ENCODE measurements around the gene MED13.
"Not testable (repeated sequence)": the region's sequence is repeated elsewhere in the genome, so short reads cannot be mapped to it uniquely, and the experiment has no call there.

Gene MED13

DNA sequence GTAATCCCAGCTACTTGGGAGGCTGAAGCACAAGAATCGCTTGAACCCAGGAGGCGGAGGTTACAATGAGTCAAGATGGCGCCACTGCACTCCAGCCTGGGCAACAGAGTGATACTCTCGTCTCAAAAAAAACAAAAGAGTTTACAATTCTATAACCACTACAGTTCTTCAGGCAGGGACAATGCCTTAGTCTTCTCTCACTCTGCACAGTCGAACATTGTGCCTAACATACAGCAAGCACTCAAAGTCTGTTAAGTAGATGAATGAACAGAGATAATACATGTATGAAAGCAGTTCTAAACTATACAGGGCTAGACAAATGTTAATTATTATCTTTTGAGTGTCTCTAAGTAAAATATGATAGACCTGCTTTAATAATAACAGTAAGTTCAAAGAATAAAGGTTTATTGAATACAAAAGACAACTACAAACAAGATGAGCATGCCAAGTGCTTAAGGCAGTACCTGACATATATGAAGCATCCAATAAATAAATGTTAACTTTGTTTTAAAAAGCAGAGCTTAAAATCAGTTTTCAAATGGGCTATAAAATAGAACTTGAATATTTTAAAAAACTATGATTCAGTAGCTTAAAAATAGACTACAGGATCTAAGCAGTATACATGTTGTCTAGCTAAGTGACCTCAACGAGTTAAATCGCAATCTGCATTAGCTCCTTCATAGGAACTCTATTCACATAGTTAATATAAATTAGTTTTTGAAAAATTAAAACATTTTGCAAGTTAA is 156.6 kb downstream of the MED13 start:
- in situ Hi-C loops (cut with MboI; ENCODE audit: low sequenced_read_pairs): no loop called here

- in situ Hi-C loops (cut with MboI; ENCODE audit: low sequenced_read_pairs): no loop called here
These were observed 157.7 kb downstream of the MED13 start for GRCh38 chr17:61907361-61907760.

DNA sequence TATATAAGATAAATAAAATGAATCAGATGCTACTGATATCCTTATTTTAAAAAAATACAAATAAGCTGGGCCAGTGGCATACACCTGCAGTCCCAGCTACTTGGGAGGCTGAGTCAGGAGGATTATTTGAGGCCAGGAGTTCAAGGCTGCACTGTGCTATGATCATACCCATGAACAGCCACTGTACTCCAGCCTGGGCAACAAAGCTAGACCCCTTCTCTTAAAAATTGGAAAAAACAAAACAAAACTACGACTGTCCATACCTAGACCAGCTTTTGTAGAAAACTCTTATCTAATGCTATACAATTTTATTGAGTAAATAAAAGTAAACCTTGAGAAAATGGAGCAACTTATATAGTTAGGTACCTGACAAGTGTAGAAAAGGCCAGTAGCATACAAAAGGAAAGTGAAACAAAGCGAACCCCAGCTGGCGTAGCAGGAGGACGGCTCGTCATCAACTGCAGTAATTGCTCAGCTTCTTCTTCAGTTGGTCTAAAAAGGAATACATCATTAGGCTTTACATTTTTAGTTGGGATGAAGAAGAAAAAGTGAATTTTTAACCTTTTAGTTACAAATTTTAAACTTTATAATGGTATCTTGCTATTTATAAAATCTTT is 160.9 kb downstream of the MED13 start:
- in situ Hi-C loops (cut with MboI; ENCODE audit: low sequenced_read_pairs): no loop called here

- in situ Hi-C loops (cut with MboI; ENCODE audit: low sequenced_read_pairs): no loop called here
These were observed 161.8 kb downstream of the MED13 start for GRCh38 chr17:61903251-61903650.

DNA sequence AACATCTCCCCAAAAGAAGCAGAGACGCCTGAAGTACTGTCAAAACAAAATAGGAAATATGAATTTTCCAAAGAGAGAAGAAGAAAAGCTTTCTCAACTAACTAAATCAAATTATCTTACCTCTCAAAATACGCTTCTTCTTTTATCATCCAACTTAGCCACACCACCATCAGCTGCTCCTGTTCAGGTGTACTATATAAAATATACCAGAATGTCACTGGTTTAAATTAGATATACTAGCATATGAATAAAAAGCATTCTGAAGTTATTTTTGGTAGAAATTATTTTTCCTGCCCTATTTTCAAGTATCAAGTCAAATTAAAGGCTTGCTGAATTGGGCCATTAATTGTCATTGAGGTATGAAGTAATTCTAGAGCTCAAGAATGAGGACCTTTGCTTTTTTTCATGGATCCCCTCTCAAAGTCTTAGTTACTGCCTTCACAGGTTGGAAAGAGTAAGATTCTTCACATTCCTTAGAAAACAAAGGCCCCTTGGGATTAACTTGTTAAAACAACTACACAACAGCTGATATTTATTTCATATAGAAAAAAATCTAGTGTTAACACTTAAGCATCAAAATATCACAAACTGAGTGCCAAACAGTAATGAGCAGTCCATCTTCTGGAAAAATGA is 167.4 kb downstream of the MED13 start:
- in situ Hi-C loops (cut with MboI; ENCODE audit: low sequenced_read_pairs): no loop called here

DNA sequence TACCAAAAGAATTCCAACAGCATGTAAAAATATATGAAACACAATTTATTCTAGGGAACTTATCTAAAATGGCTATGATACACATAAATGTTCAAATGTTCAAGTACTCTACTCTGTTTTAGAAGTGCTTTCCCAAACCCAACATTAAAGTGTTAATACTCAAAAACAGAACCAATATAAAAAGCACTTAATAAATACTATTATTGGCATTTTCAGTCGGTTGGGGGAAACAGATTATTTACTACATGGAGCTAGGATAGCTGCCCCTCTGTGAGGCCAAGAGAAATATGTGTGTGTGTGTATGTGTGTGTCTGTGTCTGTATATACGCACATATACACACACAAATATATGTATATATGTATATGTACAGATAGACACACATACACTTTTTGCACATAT is 169.7 kb downstream of the MED13 start:
- in situ Hi-C loops (cut with MboI; ENCODE audit: low sequenced_read_pairs): no loop called here

DNA sequence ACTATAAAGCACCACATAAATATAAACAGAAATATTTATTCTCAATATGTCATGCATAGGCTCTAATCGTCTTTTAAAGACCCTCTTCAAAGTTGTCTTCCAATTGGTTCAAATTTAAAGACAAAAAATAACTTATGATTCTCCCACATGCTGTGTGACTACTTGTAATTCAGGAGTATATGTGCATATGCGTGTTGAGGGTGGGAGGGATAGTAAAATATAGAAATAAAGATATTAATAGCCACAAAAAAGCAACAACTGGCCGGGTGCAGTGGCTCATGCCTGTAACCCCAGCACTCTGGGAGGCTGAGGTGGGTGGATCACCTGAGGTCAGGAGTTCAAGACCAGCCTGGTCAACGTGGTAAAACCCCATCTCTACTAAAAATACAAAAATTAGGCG is 170.8 kb downstream of the MED13 start:
- in situ Hi-C loops (cut with MboI; ENCODE audit: low sequenced_read_pairs): not testable (repeated sequence)
